OCI-LY1 (cell line): ENCODE measurements around the gene RNF182.

ENCODE experiments used
- H2AFZ ChIP-seq: fragments of 200-600 bp; sonication (generic), shearing (Covaris generic); 2 replicates; pipeline ENCODE4 v1.6.0; 2014; ENCODE audit warnings: antibody characterized with exemption, mild to moderate bottlenecking, low read length
- H3F3A ChIP-seq: fragments of 200-600 bp; sonication (generic), shearing (Covaris generic); 2 replicates; pipeline ENCODE4 v1.6.0; 2014; ENCODE audit warnings: mild to moderate bottlenecking, antibody characterized with exemption, low read length, moderate library complexity; ENCODE audit not compliant: insufficient read depth
- H3K27ac ChIP-seq: fragments of 200-600 bp; sonication (generic); 2 replicates; pipeline ENCODE4 v1.5.1; 2014; ENCODE audit warnings: low read length, mixed run types, mild to moderate bottlenecking, low read depth; ENCODE audit not compliant: poor library complexity, severe bottlenecking
- H3K27me3 ChIP-seq: fragments of 200-600 bp; sonication (generic); 2 replicates; pipeline ENCODE4 v1.6.0; 2014; ENCODE audit warnings: antibody characterized with exemption, mild to moderate bottlenecking, low read length, moderate library complexity; ENCODE audit not compliant: insufficient read depth
- H3K36me3 ChIP-seq: fragments of 200-600 bp; sonication (generic); 2 replicates; pipeline ENCODE4 v1.6.1; 2014; ENCODE audit warnings: mild to moderate bottlenecking, antibody characterized with exemption, low read length, moderate library complexity, mixed read lengths; ENCODE audit not compliant: insufficient read depth
- H3K4me1 ChIP-seq: fragments of 200-600 bp; sonication (generic); 2 replicates; pipeline ENCODE4 v1.5.1; 2014; ENCODE audit warnings: mild to moderate bottlenecking, low read length, moderate library complexity; ENCODE audit not compliant: insufficient read depth, severe bottlenecking
- H3K4me2 ChIP-seq: fragments of 200-600 bp; sonication (generic), shearing (Covaris generic); 2 replicates; pipeline ENCODE4 v1.6.1; 2014; ENCODE audit warnings: low read length
- H3K4me3 ChIP-seq: fragments of 200-600 bp; sonication (generic); 2 replicates; pipeline ENCODE4 v1.5.1; 2014; ENCODE audit warnings: low read length, low read depth, mild to moderate bottlenecking, mixed read lengths; ENCODE audit not compliant: poor library complexity, severe bottlenecking
- H3K79me2 ChIP-seq: fragments of 200-600 bp; shearing (Covaris generic); 2 replicates; pipeline ENCODE4 v1.6.1; 2016; ENCODE audit warnings: mixed run types, low read length, mixed read lengths; ENCODE audit not compliant: insufficient read depth
- H3K9ac ChIP-seq: fragments of 200-600 bp; sonication (generic), shearing (Covaris generic); 2 replicates; pipeline ENCODE4 v1.6.1; 2014; ENCODE audit warnings: mild to moderate bottlenecking, low read length, mixed read lengths
- H3K9me2 ChIP-seq: fragments of 200-600 bp; sonication (generic), shearing (Covaris generic); 2 replicates; pipeline ENCODE4 v1.6.1; 2014; ENCODE audit warnings: low read depth, mild to moderate bottlenecking, low read length, mixed read lengths
- H3K9me3 ChIP-seq: fragments of 200-600 bp; shearing (Covaris generic); 2 replicates; pipeline ENCODE4 v1.6.1; 2014; ENCODE audit warnings: low read length, mixed read lengths
- H4K20me1 ChIP-seq: fragments of 200-600 bp; sonication (generic), shearing (Covaris generic); 2 replicates; pipeline ENCODE4 v1.6.0; 2016; ENCODE audit warnings: mild to moderate bottlenecking, low read length; ENCODE audit not compliant: insufficient read depth
- EZH2 ChIP-seq: fragments of 200-600 bp; sonication (generic), shearing (Covaris generic); IDR thresholded peaks from 2 replicates; pipeline ENCODE4 v1.8.0; 2017; ENCODE audit warnings: borderline replicate concordance, mixed run types, mild to moderate bottlenecking, antibody characterized with exemption, low read length, moderate library complexity, mixed read lengths
- TF ChIP-seq, protein P1 (sequence below): fragments of 200-600 bp; sonication (generic), shearing (Covaris generic); IDR thresholded peaks from 2 replicates; pipeline ENCODE4 v1.5.1; 2017; ENCODE audit warnings: mild to moderate bottlenecking, antibody characterized with exemption, low read length, moderate library complexity, mixed read lengths

Gene RNF182

DNA sequence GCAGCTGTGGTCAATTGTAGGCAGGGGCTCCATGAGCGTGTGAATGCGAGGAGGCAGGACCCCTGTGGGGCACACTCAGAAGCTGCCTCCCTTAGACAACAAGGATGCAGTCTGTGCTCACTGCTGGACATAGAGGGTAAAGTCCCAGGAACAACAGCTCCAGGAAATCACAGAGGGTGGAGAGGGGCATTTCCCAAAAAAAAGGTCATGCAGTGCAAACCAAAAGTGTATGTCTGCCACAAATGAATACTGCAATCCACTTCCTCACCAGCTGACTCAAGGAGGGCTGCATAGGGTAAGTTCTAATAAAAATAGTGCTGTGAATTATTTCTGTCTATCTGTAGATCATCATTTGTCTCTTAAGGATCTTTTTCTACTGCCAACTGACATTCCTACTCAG, 95.8 kb downstream of the RNF182 start:
- Histone ChIP-seq H3K4me1 (no peaks in the 10 kb centered on the region), H3K27ac (no peak overlapping the region), H3F3A (no peaks in the 10 kb centered on the region), H3K9me2 (no peaks in the 10 kb centered on the region), H3K4me3 (no peak overlapping the region), H3K9me3 (no peaks in the 10 kb centered on the region), H3K4me2 (no peak overlapping the region), H3K79me2 (no peaks in the 10 kb centered on the region), H3K9ac (no peak overlapping the region), H2AFZ (no peak overlapping the region), H3K36me3 (no peaks in the 10 kb centered on the region), H4K20me1 (no peaks in the 10 kb centered on the region), H3K27me3 (peaks cover 10% of the 10 kb centered on the region; the same call in 1 of the 2 replicates)
- TF ChIP-seq EZH2: no peak
- TF ChIP-seq, protein P1, sequence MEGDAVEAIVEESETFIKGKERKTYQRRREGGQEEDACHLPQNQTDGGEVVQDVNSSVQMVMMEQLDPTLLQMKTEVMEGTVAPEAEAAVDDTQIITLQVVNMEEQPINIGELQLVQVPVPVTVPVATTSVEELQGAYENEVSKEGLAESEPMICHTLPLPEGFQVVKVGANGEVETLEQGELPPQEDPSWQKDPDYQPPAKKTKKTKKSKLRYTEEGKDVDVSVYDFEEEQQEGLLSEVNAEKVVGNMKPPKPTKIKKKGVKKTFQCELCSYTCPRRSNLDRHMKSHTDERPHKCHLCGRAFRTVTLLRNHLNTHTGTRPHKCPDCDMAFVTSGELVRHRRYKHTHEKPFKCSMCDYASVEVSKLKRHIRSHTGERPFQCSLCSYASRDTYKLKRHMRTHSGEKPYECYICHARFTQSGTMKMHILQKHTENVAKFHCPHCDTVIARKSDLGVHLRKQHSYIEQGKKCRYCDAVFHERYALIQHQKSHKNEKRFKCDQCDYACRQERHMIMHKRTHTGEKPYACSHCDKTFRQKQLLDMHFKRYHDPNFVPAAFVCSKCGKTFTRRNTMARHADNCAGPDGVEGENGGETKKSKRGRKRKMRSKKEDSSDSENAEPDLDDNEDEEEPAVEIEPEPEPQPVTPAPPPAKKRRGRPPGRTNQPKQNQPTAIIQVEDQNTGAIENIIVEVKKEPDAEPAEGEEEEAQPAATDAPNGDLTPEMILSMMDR: no peak

- no peaks in the 10 kb centered on the region for H4K20me1 ChIP-seq
- H3K27ac ChIP-seq: no peak overlapping the region
- no peak for TF ChIP-seq EZH2
- TF ChIP-seq, protein P1: no peak
- H3K4me2 ChIP-seq: no peak overlapping the region
- H3K9ac ChIP-seq: no peak overlapping the region
- H3K9me2 ChIP-seq: no peaks in the 10 kb centered on the region
- H3K79me2 ChIP-seq: no peaks in the 10 kb centered on the region
- H3K9me3 ChIP-seq: no peaks in the 10 kb centered on the region
- H3K36me3 ChIP-seq: no peaks in the 10 kb centered on the region
- H3K4me3 ChIP-seq: no peak overlapping the region
- H3F3A ChIP-seq: no peaks in the 10 kb centered on the region
- H3K4me1 ChIP-seq: no peaks in the 10 kb centered on the region
- H2AFZ ChIP-seq: no peak overlapping the region
- H3K27me3 ChIP-seq: 0 out of 2 replicates have a peak, but pooled peaks cover 4% of the 10 kb centered on the region
Measured at GRCh38 chr6:14021449-14021848, 96.7 kb downstream of the RNF182 start.

DNA sequence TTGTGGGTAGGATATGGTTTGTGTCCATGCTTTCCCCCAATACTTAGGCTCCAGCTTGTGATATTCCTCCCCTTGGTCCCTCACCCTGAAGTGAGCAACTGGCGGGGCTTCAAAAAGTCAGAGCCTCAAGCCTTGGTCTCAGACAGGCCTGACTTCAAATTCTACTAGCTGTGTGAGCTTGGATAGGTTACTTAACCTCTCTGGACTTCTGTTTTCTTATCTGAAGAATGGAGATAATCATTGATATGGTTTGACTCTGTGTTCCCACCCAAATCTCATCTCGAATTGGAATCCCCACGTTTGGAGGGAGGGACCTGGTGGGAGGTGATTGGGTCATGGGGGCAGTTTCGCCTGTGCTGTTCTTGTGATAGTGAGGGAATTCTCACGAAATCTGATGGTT, 97.9 kb downstream of the RNF182 start:
- no peaks in the 10 kb centered on the region for H3K79me2 ChIP-seq
- no peak for TF ChIP-seq EZH2
- TF ChIP-seq, protein P1: no peak

More for the DNA sequence above, 97.9 kb downstream of the RNF182 start:
- no peak overlapping the region for H3K27ac ChIP-seq
- 0 out of 2 replicates have a peak, but pooled peaks cover 4% of the 10 kb centered on the region for H3K27me3 ChIP-seq
- no peaks in the 10 kb centered on the region for H4K20me1 ChIP-seq
- no peak overlapping the region for H3K4me3 ChIP-seq
- no peaks in the 10 kb centered on the region for H3K4me1 ChIP-seq
- no peaks in the 10 kb centered on the region for H3F3A ChIP-seq
- no peaks in the 10 kb centered on the region for H3K9me2 ChIP-seq
- no peaks in the 10 kb centered on the region for H3K36me3 ChIP-seq
- H3K4me2 ChIP-seq: no peak overlapping the region
- H2AFZ ChIP-seq: no peak overlapping the region
- H3K9ac ChIP-seq: no peak overlapping the region
- no peaks in the 10 kb centered on the region for H3K9me3 ChIP-seq
